Astrocyte (in vitro differentiated cells and primary cell): ENCODE data around the gene RENBP.

ENCODE experiments used
- EZH2 ChIP-seq: IDR thresholded peaks from 2 replicates; pipeline ENCODE4 v1.6.1; 2012; ENCODE audit warnings: mild to moderate bottlenecking, low read length, inconsistent platforms; ENCODE audit not compliant: insufficient read depth
- TF ChIP-seq, protein P1 (sequence below): IDR thresholded peaks from 2 replicates; pipeline ENCODE4 v1.5.1; 2011; ENCODE audit warnings: low read depth, mild to moderate bottlenecking, inconsistent platforms, low read length, moderate library complexity; ENCODE audit not compliant: insufficient read depth

DNA sequence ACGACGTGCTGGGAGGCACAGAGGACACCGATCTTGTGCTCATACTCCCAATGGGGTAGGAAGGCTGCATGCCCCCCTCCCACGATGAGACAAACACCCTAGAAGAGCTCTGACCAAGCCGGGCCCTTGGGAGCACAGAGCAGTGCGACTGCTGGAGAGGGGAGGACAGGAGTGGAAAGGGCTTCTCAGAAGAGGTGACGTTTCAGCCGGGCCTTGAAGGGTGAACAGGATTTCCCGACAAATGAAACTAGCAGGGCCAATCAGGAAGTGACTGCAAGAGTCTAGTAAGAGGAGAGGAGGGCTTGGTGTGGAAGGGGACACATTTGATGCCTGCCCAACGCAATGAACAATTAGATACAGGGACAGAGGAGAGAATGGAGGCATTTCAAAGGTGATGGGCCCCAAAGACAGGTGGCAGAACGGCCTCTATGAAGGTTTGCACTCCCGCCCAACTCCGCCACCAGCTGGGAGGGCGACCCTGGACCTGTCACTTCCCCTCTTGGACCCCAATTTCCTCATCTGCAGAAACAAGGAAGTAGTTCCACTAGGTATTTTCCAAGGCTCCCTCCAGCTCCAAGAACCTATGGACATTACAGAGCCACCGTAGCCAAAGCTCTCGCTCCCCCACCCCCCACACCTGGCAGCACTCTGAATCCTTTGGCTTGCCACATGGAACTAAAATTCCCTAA lies 23.2 kb upstream of the RENBP start:
- TF ChIP-seq, protein P1, sequence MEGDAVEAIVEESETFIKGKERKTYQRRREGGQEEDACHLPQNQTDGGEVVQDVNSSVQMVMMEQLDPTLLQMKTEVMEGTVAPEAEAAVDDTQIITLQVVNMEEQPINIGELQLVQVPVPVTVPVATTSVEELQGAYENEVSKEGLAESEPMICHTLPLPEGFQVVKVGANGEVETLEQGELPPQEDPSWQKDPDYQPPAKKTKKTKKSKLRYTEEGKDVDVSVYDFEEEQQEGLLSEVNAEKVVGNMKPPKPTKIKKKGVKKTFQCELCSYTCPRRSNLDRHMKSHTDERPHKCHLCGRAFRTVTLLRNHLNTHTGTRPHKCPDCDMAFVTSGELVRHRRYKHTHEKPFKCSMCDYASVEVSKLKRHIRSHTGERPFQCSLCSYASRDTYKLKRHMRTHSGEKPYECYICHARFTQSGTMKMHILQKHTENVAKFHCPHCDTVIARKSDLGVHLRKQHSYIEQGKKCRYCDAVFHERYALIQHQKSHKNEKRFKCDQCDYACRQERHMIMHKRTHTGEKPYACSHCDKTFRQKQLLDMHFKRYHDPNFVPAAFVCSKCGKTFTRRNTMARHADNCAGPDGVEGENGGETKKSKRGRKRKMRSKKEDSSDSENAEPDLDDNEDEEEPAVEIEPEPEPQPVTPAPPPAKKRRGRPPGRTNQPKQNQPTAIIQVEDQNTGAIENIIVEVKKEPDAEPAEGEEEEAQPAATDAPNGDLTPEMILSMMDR: no peak
- TF ChIP-seq EZH2: no peak
